WTC11 (cell line): ENCODE results near the gene ZXDC. TPM values are rescaled to one million over a fixed set of nuclear protein-coding genes. Genes with fewer than 3 reads are reported as not detected.

ENCODE experiments used
- ATAC-seq: fragments of 200-7000 bp; cut with Tn5 transposase; 2 replicates; pipeline ENCODE4 v1.10.0; 2021; ENCODE audit warnings: mild to moderate bottlenecking, moderate library complexity
- CTCF ChIA-PET: fragments of 300-600 bp; sonication (Branson Sonifier 250); formaldehyde crosslinking; loops from one replicate; lab custom pipeline; 2021; ENCODE audit warnings: antibody characterized with exemption; lab: Charles Lee
- POLR2A ChIA-PET: fragments of 350-600 bp; sonication (Branson Sonifier 250); formaldehyde crosslinking; loops from one replicate; lab custom pipeline; 2021; ENCODE audit warnings: antibody characterized with exemption; lab: Charles Lee
- DNase-seq: peaks from one replicate; pipeline ENCODE4 v3.0.0; 2021; ENCODE audit warnings: low spot score
- H3K27ac Mint-ChIP-seq: 2 replicates; pipeline ENCODE4 v1.8.0; 2021; ENCODE audit warnings: mixed read lengths
- H3K27me3 Mint-ChIP-seq: 2 replicates; pipeline ENCODE4 v1.8.0; 2021; ENCODE audit warnings: low read depth, mild to moderate bottlenecking, moderate library complexity, mixed read lengths
- H3K36me3 Mint-ChIP-seq: 2 replicates; pipeline ENCODE4 v1.8.0; 2021; ENCODE audit warnings: mixed read lengths
- H3K4me1 Mint-ChIP-seq: 2 replicates; pipeline ENCODE4 v1.8.0; 2022; ENCODE audit warnings: mixed read lengths
- H3K4me3 Mint-ChIP-seq: 2 replicates; pipeline ENCODE4 v1.8.0; 2021; ENCODE audit warnings: mild to moderate bottlenecking, moderate library complexity, mixed read lengths
- H3K9me3 Mint-ChIP-seq: 2 replicates; pipeline ENCODE4 v1.8.0; 2021; ENCODE audit warnings: mixed read lengths
- ATF3 ChIP-seq: sonication (generic); formaldehyde crosslinking; conservative IDR thresholded peaks from 2 replicates; pipeline ENCODE4 v1.8.1; 2022; ENCODE audit warnings: mild to moderate bottlenecking, missing genetic modification reagents
- CREB1 ChIP-seq: sonication (generic); formaldehyde crosslinking; IDR thresholded peaks from 2 replicates; pipeline ENCODE4 v1.8.0; 2023; ENCODE audit warnings: mild to moderate bottlenecking, missing genetic modification reagents
- E2F4 ChIP-seq: sonication (generic); formaldehyde crosslinking; IDR thresholded peaks from 2 replicates; pipeline ENCODE4 v1.8.1; 2022; ENCODE audit warnings: low read depth, mild to moderate bottlenecking, moderate library complexity, missing genetic modification reagents, borderline replicate concordance
- ESRRA ChIP-seq: sonication (generic); formaldehyde crosslinking; IDR thresholded peaks from 2 replicates; pipeline ENCODE4 v1.8.1; 2022; ENCODE audit warnings: mild to moderate bottlenecking, missing genetic modification reagents, borderline replicate concordance
- ETV6 ChIP-seq: sonication (generic); formaldehyde crosslinking; IDR thresholded peaks from 2 replicates; pipeline ENCODE4 v1.8.1; 2022; ENCODE audit warnings: mild to moderate bottlenecking, missing genetic modification reagents
- FOXP1 ChIP-seq: sonication (generic); formaldehyde crosslinking; IDR thresholded peaks from 2 replicates; pipeline ENCODE4 v1.8.0; 2022; ENCODE audit warnings: missing genetic modification reagents, mild to moderate bottlenecking, moderate library complexity, borderline replicate concordance
- MAX ChIP-seq: sonication (generic); formaldehyde crosslinking; IDR thresholded peaks from 2 replicates; pipeline ENCODE4 v1.8.0; 2022; ENCODE audit warnings: mild to moderate bottlenecking, missing genetic modification reagents
- MLX ChIP-seq: sonication (generic); formaldehyde crosslinking; IDR thresholded peaks from 2 replicates; pipeline ENCODE4 v1.8.1; 2023; ENCODE audit warnings: mild to moderate bottlenecking, missing genetic modification reagents, moderate library complexity
- NR2C2 ChIP-seq: sonication (generic); formaldehyde crosslinking; IDR thresholded peaks from 2 replicates; pipeline ENCODE4 v1.8.0; 2022; ENCODE audit warnings: mild to moderate bottlenecking, missing genetic modification reagents
- NR3C1 ChIP-seq: sonication (generic); formaldehyde crosslinking; conservative IDR thresholded peaks from 2 replicates; pipeline ENCODE4 v1.8.1; 2023; ENCODE audit warnings: low read depth, mild to moderate bottlenecking, missing genetic modification reagents
- RORB ChIP-seq: fragments of 250-450 bp; sonication (Bioruptor Pico); IDR thresholded peaks from 2 replicates; pipeline ENCODE4 v1.9.0; 2021; ENCODE audit warnings: mild to moderate bottlenecking
- SMAD3 ChIP-seq: sonication (generic); formaldehyde crosslinking; IDR thresholded peaks from 2 replicates; pipeline ENCODE4 v1.8.0; 2022; ENCODE audit warnings: missing genetic modification reagents, mild to moderate bottlenecking, borderline replicate concordance
- STAT6 ChIP-seq: sonication (generic); formaldehyde crosslinking; conservative IDR thresholded peaks from 2 replicates; pipeline ENCODE4 v1.8.1; 2023; ENCODE audit warnings: mild to moderate bottlenecking, low read depth, missing genetic modification reagents, moderate library complexity
- TEAD4 ChIP-seq: sonication (generic); formaldehyde crosslinking; IDR thresholded peaks from 2 replicates; pipeline ENCODE4 v1.8.0; 2022; ENCODE audit warnings: mild to moderate bottlenecking, missing genetic modification reagents
- USF1 ChIP-seq: sonication (generic); formaldehyde crosslinking; IDR thresholded peaks from 2 replicates; pipeline ENCODE4 v1.8.0; 2022; ENCODE audit warnings: mild to moderate bottlenecking, missing genetic modification reagents
- ZBTB21 ChIP-seq: sonication (generic); formaldehyde crosslinking; IDR thresholded peaks from 2 replicates; pipeline ENCODE4 v1.8.1; 2023; ENCODE audit warnings: mild to moderate bottlenecking, missing genetic modification reagents, borderline replicate concordance
- ZNF425 ChIP-seq: fragments of 250-450 bp; sonication (Bioruptor Pico); conservative IDR thresholded peaks from 2 replicates; pipeline ENCODE4 v1.9.0; 2021; ENCODE audit warnings: mild to moderate bottlenecking
- ZNF532 ChIP-seq: fragments of 250-450 bp; sonication (Bioruptor Pico); IDR thresholded peaks from 2 replicates; pipeline ENCODE4 v1.9.0; 2021; ENCODE audit warnings: mild to moderate bottlenecking, borderline replicate concordance
- total RNA-seq: library from RNA; stranded (reverse); gene quantifications from 3 replicates; pipeline ENCODE4 v1.2.3, GENCODE V29; 2021

ZXDC gene
- total RNA-seq, 1 experiment from 2014 or later: 34.7 TPM

GRCh38 chr3:126493739-126494138 is 18.0 kb upstream of the ZXDC start (continued):
- TF ChIP-seq USF1 (CRISPR knock-in tag) (no peak), ETV6 (CRISPR knock-in tag) (no peak), MLX (CRISPR knock-in tag) (no peak)

GRCh38 chr3:126493051-126493450 is 17.4 kb upstream of the ZXDC start:
- no peak overlapping the region for H3K27ac Mint-ChIP-seq
- ChIA-PET POLR2A (no interaction called here), CTCF (no interaction called here)
- no peak overlapping the region for H3K4me3 Mint-ChIP-seq
- no peaks in the 10 kb centered on the region for H3K27me3 Mint-ChIP-seq
- peaks cover 8% of the 10 kb centered on the region for H3K4me1 Mint-ChIP-seq
- H3K9me3 Mint-ChIP-seq: no peaks in the 10 kb centered on the region
- DNase-seq: no peak
- H3K36me3 Mint-ChIP-seq: no peaks in the 10 kb centered on the region
- ATAC-seq: no peak
- TF ChIP-seq E2F4 (CRISPR knock-in tag) (no peak), NR2C2 (no peak)

- ChIA-PET CTCF (interaction anchor here (1.9 to 2.2 kb wide), 2 partner anchors 15 to 32 kb away, joined by 12 read pairs; partner anchors contain the start of genes CHST13 and ZXDC), POLR2A (no interaction called here)
- H3K36me3 Mint-ChIP-seq: no peaks in the 10 kb centered on the region
- no peak for ATAC-seq
- no peak for DNase-seq
- peaks cover 18% of the 10 kb centered on the region for H3K4me1 Mint-ChIP-seq
- no peaks in the 10 kb centered on the region for H3K9me3 Mint-ChIP-seq
- H3K4me3 Mint-ChIP-seq: no peak overlapping the region
- TF ChIP-seq ZNF532 (CRISPR knock-in tag): no peak
- no peak for TF ChIP-seq ZBTB21 (CRISPR knock-in tag)
- TF ChIP-seq MAX (CRISPR knock-in tag): no peak
- TF ChIP-seq TEAD4: no peak
- no peak for TF ChIP-seq STAT6 (CRISPR knock-in tag)
- no peak for TF ChIP-seq ZNF425 (CRISPR knock-in tag)
- TF ChIP-seq ATF3 (CRISPR knock-in tag): no peak
- TF ChIP-seq NR3C1 (CRISPR knock-in tag): no peak
- no peak for TF ChIP-seq SMAD3
- TF ChIP-seq ESRRA: no peak
- TF ChIP-seq CREB1 (CRISPR knock-in tag): no peak
- no peak for TF ChIP-seq FOXP1 (CRISPR knock-in tag)
- no peak for TF ChIP-seq RORB (CRISPR knock-in tag)
- H3K27me3 Mint-ChIP-seq: no peaks in the 10 kb centered on the region
- no peak overlapping the region for H3K27ac Mint-ChIP-seq
These were observed 15.7 kb upstream of the ZXDC start for GRCh38 chr3:126491221-126492013.
